ENCODE measurements around the gene NKD2.

NKD2 gene

GRCh38 chr5:1045960-1046560 is 37.5 kb downstream of the NKD2 start:
- Histone ChIP-seq H3K9me2 (replicated peaks; ENCODE audit: insufficient read depth, low read length) (no peaks in the 10 kb centered on the region), H3K9ac (ENCODE audit: low read length) (no peak overlapping the region), H3K9me3 (ENCODE audit: insufficient read depth, low read length) (no peaks in the 10 kb centered on the region), H3K36me3 (ENCODE audit: low read length) (no peaks in the 10 kb centered on the region), H3K27ac (ENCODE audit: low read depth, low read length) (no peak overlapping the region), H2AFZ (ENCODE audit: low read depth, low read length, severe bottlenecking) (no peak overlapping the region), H3F3A (ENCODE audit: insufficient read depth) (no peaks in the 10 kb centered on the region), H3K27me3 (ENCODE audit: low read length) (no peaks in the 10 kb centered on the region), H3K4me3 (ENCODE audit: insufficient read depth, low read length, poor library complexity, severe bottlenecking) (no peak overlapping the region), H3K79me2 (ENCODE audit: insufficient read depth, low read length) (no peaks in the 10 kb centered on the region), H4K20me1 (ENCODE audit: low read depth, low read length) (no peaks in the 10 kb centered on the region), H3K4me2 (ENCODE audit: low read depth, low read length, poor library complexity, severe bottlenecking) (no peak overlapping the region)
- TF ChIP-seq, protein P1, sequence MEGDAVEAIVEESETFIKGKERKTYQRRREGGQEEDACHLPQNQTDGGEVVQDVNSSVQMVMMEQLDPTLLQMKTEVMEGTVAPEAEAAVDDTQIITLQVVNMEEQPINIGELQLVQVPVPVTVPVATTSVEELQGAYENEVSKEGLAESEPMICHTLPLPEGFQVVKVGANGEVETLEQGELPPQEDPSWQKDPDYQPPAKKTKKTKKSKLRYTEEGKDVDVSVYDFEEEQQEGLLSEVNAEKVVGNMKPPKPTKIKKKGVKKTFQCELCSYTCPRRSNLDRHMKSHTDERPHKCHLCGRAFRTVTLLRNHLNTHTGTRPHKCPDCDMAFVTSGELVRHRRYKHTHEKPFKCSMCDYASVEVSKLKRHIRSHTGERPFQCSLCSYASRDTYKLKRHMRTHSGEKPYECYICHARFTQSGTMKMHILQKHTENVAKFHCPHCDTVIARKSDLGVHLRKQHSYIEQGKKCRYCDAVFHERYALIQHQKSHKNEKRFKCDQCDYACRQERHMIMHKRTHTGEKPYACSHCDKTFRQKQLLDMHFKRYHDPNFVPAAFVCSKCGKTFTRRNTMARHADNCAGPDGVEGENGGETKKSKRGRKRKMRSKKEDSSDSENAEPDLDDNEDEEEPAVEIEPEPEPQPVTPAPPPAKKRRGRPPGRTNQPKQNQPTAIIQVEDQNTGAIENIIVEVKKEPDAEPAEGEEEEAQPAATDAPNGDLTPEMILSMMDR (IDR thresholded peaks at IDR 0.05; ENCODE audit: insufficient read depth, low read length, poor library complexity, severe bottlenecking): no peak
- TF ChIP-seq EZH2phosphoT487 (conservative IDR thresholded peaks at IDR 0.05; ENCODE audit: low read length): no peak

- no peaks in the 10 kb centered on the region for H3K9me2 ChIP-seq (replicated peaks; ENCODE audit: insufficient read depth, low read length)
- no peaks in the 10 kb centered on the region for H3K27me3 ChIP-seq (ENCODE audit: low read length)
- no peaks in the 10 kb centered on the region for H3K36me3 ChIP-seq (ENCODE audit: low read length)
- H4K20me1 ChIP-seq (ENCODE audit: low read depth, low read length): no peaks in the 10 kb centered on the region
- H3K4me3 ChIP-seq (ENCODE audit: insufficient read depth, low read length, poor library complexity, severe bottlenecking): no peak overlapping the region
- H3F3A ChIP-seq (ENCODE audit: insufficient read depth): no peaks in the 10 kb centered on the region
- no peak overlapping the region for H3K9ac ChIP-seq (ENCODE audit: low read length)
- no peak overlapping the region for H2AFZ ChIP-seq (ENCODE audit: low read depth, low read length, severe bottlenecking)
- H3K9me3 ChIP-seq (ENCODE audit: insufficient read depth, low read length): no peaks in the 10 kb centered on the region
- H3K4me2 ChIP-seq (ENCODE audit: low read depth, low read length, poor library complexity, severe bottlenecking): no peak overlapping the region
- no peaks in the 10 kb centered on the region for H3K79me2 ChIP-seq (ENCODE audit: insufficient read depth, low read length)
- no peak overlapping the region for H3K27ac ChIP-seq (ENCODE audit: low read depth, low read length)
- no peak for TF ChIP-seq EZH2phosphoT487 (conservative IDR thresholded peaks at IDR 0.05; ENCODE audit: low read length)
- TF ChIP-seq, protein P1 (IDR thresholded peaks at IDR 0.05; ENCODE audit: insufficient read depth, low read length, poor library complexity, severe bottlenecking): no peak
Measured at GRCh38 chr5:1047332-1047965, 38.8 kb downstream of the NKD2 start.

DNA sequence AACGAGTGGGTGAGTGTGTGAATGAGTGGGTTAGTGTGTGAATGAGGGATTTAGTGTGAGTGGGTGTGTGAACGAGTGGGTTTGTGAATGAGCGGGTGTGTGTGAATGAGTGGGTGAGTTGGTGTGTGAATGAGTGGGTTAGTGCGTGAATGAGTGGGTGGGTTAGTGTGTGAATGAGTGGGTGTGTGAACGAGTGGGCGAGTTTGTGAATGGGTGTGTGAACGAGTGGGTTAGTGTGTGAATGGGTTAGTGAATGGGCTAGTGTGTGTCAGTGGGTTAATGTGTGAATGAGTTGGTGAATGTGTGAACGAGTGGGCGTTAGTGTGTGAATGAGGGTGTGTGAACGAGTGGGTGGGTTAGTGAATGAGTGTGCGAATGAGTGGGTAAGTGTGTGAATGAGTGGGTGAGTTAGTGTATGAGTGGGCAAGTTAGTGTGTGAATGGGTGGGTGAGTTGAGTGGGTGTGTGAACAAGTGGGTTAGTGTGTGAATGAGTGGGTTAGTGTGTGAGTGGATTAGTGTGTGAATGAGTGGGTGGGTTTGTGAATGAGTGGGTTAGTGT is 39.6 kb downstream of the NKD2 start:
- no peak for TF ChIP-seq EZH2phosphoT487 (conservative IDR thresholded peaks at IDR 0.05; ENCODE audit: low read length)
- TF ChIP-seq, protein P1 (IDR thresholded peaks at IDR 0.05; ENCODE audit: insufficient read depth, low read length, poor library complexity, severe bottlenecking): no peak
- H3K4me2 ChIP-seq (ENCODE audit: low read depth, low read length, poor library complexity, severe bottlenecking): no peak overlapping the region
- H4K20me1 ChIP-seq (ENCODE audit: low read depth, low read length): no peaks in the 10 kb centered on the region
- no peaks in the 10 kb centered on the region for H3K9me3 ChIP-seq (ENCODE audit: insufficient read depth, low read length)
- no peak overlapping the region for H3K27ac ChIP-seq (ENCODE audit: low read depth, low read length)
- no peaks in the 10 kb centered on the region for H3K27me3 ChIP-seq (ENCODE audit: low read length)
- H3K9ac ChIP-seq (ENCODE audit: low read length): no peak overlapping the region
- H3K9me2 ChIP-seq (replicated peaks; ENCODE audit: insufficient read depth, low read length): no peaks in the 10 kb centered on the region
- H3K79me2 ChIP-seq (ENCODE audit: insufficient read depth, low read length): no peaks in the 10 kb centered on the region
- H2AFZ ChIP-seq (ENCODE audit: low read depth, low read length, severe bottlenecking): no peak overlapping the region
- H3F3A ChIP-seq (ENCODE audit: insufficient read depth): no peaks in the 10 kb centered on the region
- no peaks in the 10 kb centered on the region for H3K36me3 ChIP-seq (ENCODE audit: low read length)
- no peak overlapping the region for H3K4me3 ChIP-seq (ENCODE audit: insufficient read depth, low read length, poor library complexity, severe bottlenecking)
